Cardiac muscle cell (in vitro differentiated cells and primary cell): ENCODE results near the gene NEMP2. TPM values are rescaled to one million over a fixed set of nuclear protein-coding genes. Genes with fewer than 3 reads are reported as not detected.

Experiments
- DNase-seq, 2 donors: peaks; one replicate each; pipeline versions ENCODE4 v3.0.0 to v3.0.0-alpha.2; 2010 to 2017; ENCODE audit warnings: low read depth in 1 of 2, low spot score in 1 of 2
- H3K27ac ChIP-seq: fragments of 200-600 bp; sonication (generic); 2 replicates; pipeline ENCODE4 v1.5.1; 2016
- H3K27me3 ChIP-seq: fragments of 200-600 bp; sonication (generic); 2 replicates; pipeline ENCODE4 v1.6.0; 2016; ENCODE audit warnings: control low read depth
- H3K36me3 ChIP-seq: fragments of 200-600 bp; sonication (generic); 2 replicates; pipeline ENCODE4 v1.5.1; 2016; ENCODE audit warnings: control low read depth
- H3K4me1 ChIP-seq: fragments of 200-600 bp; sonication (generic); 2 replicates; pipeline ENCODE4 v1.8.1; 2017; ENCODE audit warnings: low read depth, mild to moderate bottlenecking, mixed run types
- H3K4me3 ChIP-seq: fragments of 200-600 bp; sonication (generic); 2 replicates; pipeline ENCODE4 v1.5.1; 2016; ENCODE audit warnings: mild to moderate bottlenecking
- H3K9me3 ChIP-seq: fragments of 200-600 bp; sonication (generic); 2 replicates; pipeline ENCODE4 v1.5.1; 2017; ENCODE audit warnings: low read depth, mild to moderate bottlenecking, control low read depth
- CTCF ChIP-seq: IDR thresholded peaks from 2 replicates; pipeline ENCODE4 v1.5.1; 2012; ENCODE audit warnings: low read depth, mild to moderate bottlenecking, low read length
- polyA plus RNA-seq: library from polyadenylated mRNA; unstranded; fragments of >200 nt; fragmentation: Nextera tagmentation; extraction: Ambion mirVana; gene quantifications from 2 replicates; pipeline ENCODE4 v1.2.1, GENCODE V29; 2016
- total RNA-seq: library from RNA; depleted of rRNA; stranded (reverse); fragments of >200 nt; gene quantifications from 2 replicates; pipeline ENCODE4 v1.2.3, GENCODE V29; 2016

The NEMP2 gene
- total and polyA plus RNA-seq, 2 experiments from 2014 or later = 2.5 to 5.4 TPM

GRCh38 chr2:190462181-190462580 lies 72.3 kb downstream of the NEMP2 start:
- Histone ChIP-seq H3K36me3 (no peaks in the 10 kb centered on the region), H3K27me3 (no peaks in the 10 kb centered on the region), H3K4me3 (no peak overlapping the region), H3K4me1 (peaks cover 8% of the 10 kb centered on the region), H3K27ac (no peak overlapping the region), H3K9me3 (no peaks in the 10 kb centered on the region)
- no peak for TF ChIP-seq CTCF
- DNase-seq = no peak

- TF ChIP-seq CTCF = no peak
Measured at GRCh38 chr2:190460487-190460886, 74.0 kb downstream of the NEMP2 start.

GRCh38 chr2:190459881-190460280 lies 74.6 kb downstream of the NEMP2 start:
- Histone ChIP-seq H3K9me3 (no peaks in the 10 kb centered on the region), H3K4me1 (no peaks in the 10 kb centered on the region), H3K27ac (no peak overlapping the region), H3K4me3 (no peak overlapping the region), H3K36me3 (no peaks in the 10 kb centered on the region), H3K27me3 (no peaks in the 10 kb centered on the region)
- TF ChIP-seq CTCF = no peak
- DNase-seq = no peak

More at GRCh38 chr2:190460487-190460886, 74.0 kb downstream of the NEMP2 start:
- Histone ChIP-seq H3K9me3 (no peaks in the 10 kb centered on the region), H3K27me3 (no peaks in the 10 kb centered on the region), H3K36me3 (no peaks in the 10 kb centered on the region), H3K4me3 (no peak overlapping the region), H3K4me1 (no peaks in the 10 kb centered on the region), H3K27ac (no peak overlapping the region)
- no peak for DNase-seq

GRCh38 chr2:190458352-190459107 lies 76.0 kb downstream of the NEMP2 start:
- no peaks in the 10 kb centered on the region for H3K27me3 ChIP-seq
- no peak for DNase-seq
- H3K4me3 ChIP-seq = no peak overlapping the region
- H3K4me1 ChIP-seq = no peaks in the 10 kb centered on the region
- no peaks in the 10 kb centered on the region for H3K9me3 ChIP-seq
- H3K36me3 ChIP-seq = no peaks in the 10 kb centered on the region
- TF ChIP-seq CTCF = no peak
- H3K27ac ChIP-seq = no peak overlapping the region

GRCh38 chr2:190457256-190457655 lies 77.3 kb downstream of the NEMP2 start:
- Histone ChIP-seq H3K9me3 (no peaks in the 10 kb centered on the region), H3K27ac (no peak overlapping the region), H3K4me1 (no peaks in the 10 kb centered on the region), H3K4me3 (no peak overlapping the region), H3K27me3 (no peaks in the 10 kb centered on the region), H3K36me3 (no peaks in the 10 kb centered on the region)
- DNase-seq = no peak
- no peak for TF ChIP-seq CTCF
